ENCODE measurements around the gene PRSS22.

The PRSS22 gene

DNA sequence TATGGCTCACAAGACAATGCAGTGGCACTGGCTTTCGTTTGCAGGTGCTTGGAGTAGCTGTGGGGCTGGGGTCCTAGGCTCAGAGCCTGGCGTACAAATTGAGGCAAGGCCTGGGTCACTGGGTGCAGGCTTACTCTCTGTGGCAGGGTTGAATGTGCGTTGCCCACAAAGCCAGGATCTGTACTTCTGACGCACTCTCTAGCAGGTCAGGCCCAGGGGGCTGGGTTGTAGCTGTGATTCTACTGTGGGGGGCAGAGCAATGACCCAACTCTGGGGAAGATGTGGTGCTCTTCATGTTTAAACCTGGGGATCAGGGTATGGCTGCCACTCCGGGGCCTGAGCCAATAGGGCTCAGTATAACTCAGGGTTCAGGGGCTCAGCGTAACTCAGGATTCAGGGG lies 47.3 kb downstream of the PRSS22 start:
- DNase-seq (ENCODE audit: low read depth, low spot score) = no peak
- Histone ChIP-seq H3K36me3 (ENCODE audit: insufficient read depth, insufficient read length, low read length) (no peaks in the 10 kb centered on the region), H3K4me3 (ENCODE audit: insufficient read length, low read depth) (no peak overlapping the region), H3K4me1 (ENCODE audit: insufficient read depth, insufficient read length) (peaks cover 16% of the 10 kb centered on the region), H3K9me3 (ENCODE audit: insufficient read depth, low read length) (no peaks in the 10 kb centered on the region), H3K9ac (ENCODE audit: insufficient read length, low read depth) (no peak overlapping the region), H3K27me3 (ENCODE audit: insufficient read depth, insufficient read length) (peaks cover 3% of the 10 kb centered on the region)
- TF ChIP-seq SUZ12 (IDR thresholded peaks at IDR 0.05; ENCODE audit: extremely low read depth, insufficient read depth, insufficient read length) (no peak), YY1 (IDR thresholded peaks at IDR 0.05; ENCODE audit: insufficient read depth, insufficient read length) (no peak), ZNF274 (IDR thresholded peaks at IDR 0.05; ENCODE audit: low read depth, low read length) (no peak)

- H3K36me3 ChIP-seq (ENCODE audit: insufficient read depth, insufficient read length, low read length) = no peaks in the 10 kb centered on the region
- no peak overlapping the region for H3K4me3 ChIP-seq (ENCODE audit: insufficient read length, low read depth)
- H3K4me1 ChIP-seq (ENCODE audit: insufficient read depth, insufficient read length) = peaks cover 7% of the 10 kb centered on the region
- no peak for TF ChIP-seq YY1 (IDR thresholded peaks at IDR 0.05; ENCODE audit: insufficient read depth, insufficient read length)
- TF ChIP-seq ZNF274 (IDR thresholded peaks at IDR 0.05; ENCODE audit: low read depth, low read length) = no peak
- no peak for TF ChIP-seq SUZ12 (IDR thresholded peaks at IDR 0.05; ENCODE audit: extremely low read depth, insufficient read depth, insufficient read length)
- peaks cover 4% of the 10 kb centered on the region for H3K27me3 ChIP-seq (ENCODE audit: insufficient read depth, insufficient read length)
- no peak for DNase-seq (ENCODE audit: low read depth, low spot score)
- no peak overlapping the region for H3K9ac ChIP-seq (ENCODE audit: insufficient read length, low read depth)
- peaks cover 8% of the 10 kb centered on the region for H3K9me3 ChIP-seq (ENCODE audit: insufficient read depth, low read length)
Measured at GRCh38 chr16:2809149-2809760, 48.7 kb downstream of the PRSS22 start.

DNA sequence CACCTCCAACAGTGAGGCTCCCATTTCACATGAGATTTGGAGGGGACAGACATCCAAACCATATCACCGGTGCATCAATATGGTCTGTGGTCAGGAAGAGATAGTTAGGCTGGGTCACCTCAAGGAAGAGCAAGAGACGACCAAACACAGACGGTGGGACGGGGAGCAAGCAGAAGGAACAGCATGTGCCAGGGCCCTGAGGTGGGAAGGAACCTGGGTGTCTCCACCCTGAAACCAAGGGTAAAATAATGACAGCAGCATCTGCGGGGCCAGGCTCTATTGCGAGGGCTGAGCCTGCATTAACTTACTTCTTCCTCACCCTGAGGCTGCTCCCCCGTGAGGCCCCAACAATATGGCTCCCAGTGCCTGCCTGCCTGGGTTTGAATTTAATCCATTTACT lies 49.8 kb downstream of the PRSS22 start:
- Histone ChIP-seq H3K36me3 (ENCODE audit: insufficient read depth, insufficient read length, low read length) (no peaks in the 10 kb centered on the region), H3K4me1 (ENCODE audit: insufficient read depth, insufficient read length) (peaks cover 7% of the 10 kb centered on the region), H3K9me3 (ENCODE audit: insufficient read depth, low read length) (peaks cover 19% of the 10 kb centered on the region), H3K27me3 (ENCODE audit: insufficient read depth, insufficient read length) (peaks cover 4% of the 10 kb centered on the region), H3K4me3 (ENCODE audit: insufficient read length, low read depth) (no peak overlapping the region), H3K9ac (ENCODE audit: insufficient read length, low read depth) (no peak overlapping the region)
- TF ChIP-seq ZNF274 (IDR thresholded peaks at IDR 0.05; ENCODE audit: low read depth, low read length) (no peak), YY1 (IDR thresholded peaks at IDR 0.05; ENCODE audit: insufficient read depth, insufficient read length) (no peak), SUZ12 (IDR thresholded peaks at IDR 0.05; ENCODE audit: extremely low read depth, insufficient read depth, insufficient read length) (no peak)
- DNase-seq (ENCODE audit: low read depth, low spot score) = no peak

DNA sequence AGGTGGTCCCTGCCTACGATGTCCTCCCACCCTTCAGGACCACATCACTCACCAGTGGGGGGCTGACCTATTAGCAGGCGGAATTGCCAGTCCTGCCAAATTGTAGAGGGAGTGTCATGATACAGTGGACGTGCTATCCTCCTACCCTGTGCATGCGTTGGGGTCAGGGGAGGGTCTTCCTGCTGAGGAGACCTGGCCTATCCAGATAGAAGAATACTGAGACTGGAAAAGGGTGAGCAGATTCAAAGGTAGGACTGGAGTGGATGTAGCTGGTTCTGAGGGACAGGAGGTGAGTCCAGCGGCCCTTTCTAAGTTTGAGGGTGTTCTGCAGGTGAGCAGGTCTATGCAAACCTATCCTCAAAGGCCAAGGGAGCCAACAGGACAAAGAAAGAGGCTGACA lies 51.7 kb downstream of the PRSS22 start:
- Histone ChIP-seq H3K36me3 (ENCODE audit: insufficient read depth, insufficient read length, low read length) (no peaks in the 10 kb centered on the region), H3K9me3 (ENCODE audit: insufficient read depth, low read length) (peaks cover 24% of the 10 kb centered on the region), H3K9ac (ENCODE audit: insufficient read length, low read depth) (no peak overlapping the region), H3K27me3 (ENCODE audit: insufficient read depth, insufficient read length) (peaks cover 4% of the 10 kb centered on the region), H3K4me3 (ENCODE audit: insufficient read length, low read depth) (no peak overlapping the region), H3K4me1 (ENCODE audit: insufficient read depth, insufficient read length) (no peaks in the 10 kb centered on the region)
- DNase-seq (ENCODE audit: low read depth, low spot score) = no peak
- TF ChIP-seq ZNF274 (IDR thresholded peaks at IDR 0.05; ENCODE audit: low read depth, low read length) (no peak), SUZ12 (IDR thresholded peaks at IDR 0.05; ENCODE audit: extremely low read depth, insufficient read depth, insufficient read length) (no peak), YY1 (IDR thresholded peaks at IDR 0.05; ENCODE audit: insufficient read depth, insufficient read length) (no peak)

GRCh38 chr16:2804728-2805127 lies 53.2 kb downstream of the PRSS22 start:
- Histone ChIP-seq H3K9ac (ENCODE audit: insufficient read length, low read depth) (no peak overlapping the region), H3K4me1 (ENCODE audit: insufficient read depth, insufficient read length) (no peaks in the 10 kb centered on the region), H3K9me3 (ENCODE audit: insufficient read depth, low read length) (peaks cover 24% of the 10 kb centered on the region), H3K4me3 (ENCODE audit: insufficient read length, low read depth) (no peak overlapping the region), H3K36me3 (ENCODE audit: insufficient read depth, insufficient read length, low read length) (no peaks in the 10 kb centered on the region), H3K27me3 (ENCODE audit: insufficient read depth, insufficient read length) (peaks cover 4% of the 10 kb centered on the region)
- no peak for TF ChIP-seq SUZ12 (IDR thresholded peaks at IDR 0.05; ENCODE audit: extremely low read depth, insufficient read depth, insufficient read length)
- TF ChIP-seq ZNF274 (IDR thresholded peaks at IDR 0.05; ENCODE audit: low read depth, low read length) = no peak
- no peak for TF ChIP-seq YY1 (IDR thresholded peaks at IDR 0.05; ENCODE audit: insufficient read depth, insufficient read length)
- no peak for DNase-seq (ENCODE audit: low read depth, low spot score)

- H3K36me3 ChIP-seq (ENCODE audit: insufficient read depth, insufficient read length, low read length) = no peaks in the 10 kb centered on the region
- H3K27me3 ChIP-seq (ENCODE audit: insufficient read depth, insufficient read length) = peaks cover 4% of the 10 kb centered on the region
- peaks cover 24% of the 10 kb centered on the region for H3K9me3 ChIP-seq (ENCODE audit: insufficient read depth, low read length)
- H3K4me1 ChIP-seq (ENCODE audit: insufficient read depth, insufficient read length) = no peaks in the 10 kb centered on the region
- no peak for DNase-seq (ENCODE audit: low read depth, low spot score)
- H3K9ac ChIP-seq (ENCODE audit: insufficient read length, low read depth) = no peak overlapping the region
- H3K4me3 ChIP-seq (ENCODE audit: insufficient read length, low read depth) = no peak overlapping the region
- TF ChIP-seq YY1 (IDR thresholded peaks at IDR 0.05; ENCODE audit: insufficient read depth, insufficient read length) (no peak), SUZ12 (IDR thresholded peaks at IDR 0.05; ENCODE audit: extremely low read depth, insufficient read depth, insufficient read length) (no peak), ZNF274 (IDR thresholded peaks at IDR 0.05; ENCODE audit: low read depth, low read length) (no peak)
Measured at GRCh38 chr16:2803545-2804195, 54.3 kb downstream of the PRSS22 start.
